K562 (cell line): ENCODE results near the gene CHCHD6. TPM values are rescaled to one million over a fixed set of nuclear protein-coding genes. Genes with fewer than 3 reads are reported as not detected.

Experiments used
- BCOR ChIP-seq: fragments of 450-650 bp; IDR thresholded peaks from 2 replicates; pipeline ENCODE4 v1.6.1; 2016
- BMI1 ChIP-seq: fragments of 150-350 bp; IDR thresholded peaks from 2 replicates; pipeline ENCODE4 v1.6.1; 2014; ENCODE audit warnings: low read length
- CEBPB ChIP-seq: fragments of 450-650 bp; IDR thresholded peaks from 2 replicates; pipeline ENCODE4 v1.6.1; 2016; ENCODE audit warnings: missing genetic modification characterization, missing compliant biosample characterization
- DACH1 ChIP-seq: fragments of 450-650 bp; IDR thresholded peaks from 2 replicates; pipeline ENCODE4 v1.6.1; 2018; ENCODE audit not compliant: partially characterized antibody
- ELK1 ChIP-seq: sonication (generic); formaldehyde crosslinking; IDR thresholded peaks from 2 replicates; pipeline ENCODE4 v1.8.1; 2022; ENCODE audit warnings: missing genetic modification reagents
- EP400 ChIP-seq: fragments of 450-650 bp; IDR thresholded peaks from 2 replicates; pipeline ENCODE4 v1.6.1; 2017; ENCODE audit warnings: antibody characterized with exemption, mild to moderate bottlenecking, moderate library complexity
- FOXP1 ChIP-seq: sonication (generic); formaldehyde crosslinking; IDR thresholded peaks from 2 replicates; pipeline ENCODE4 v1.8.0; 2022; ENCODE audit warnings: mild to moderate bottlenecking, missing genetic modification reagents
- HMGN3 ChIP-seq: IDR thresholded peaks from 2 replicates; pipeline ENCODE4 v1.6.1; 2011; ENCODE audit warnings: borderline replicate concordance, low read depth, mild to moderate bottlenecking, mixed read lengths, low read length; ENCODE audit not compliant: insufficient read length; ENCODE audit errors: extremely low read depth
- HSF4 ChIP-seq: fragments of 250-450 bp; sonication (Bioruptor Pico); IDR thresholded peaks from 2 replicates; pipeline ENCODE4 v2.1.2; 2022; ENCODE audit warnings: mild to moderate bottlenecking, moderate library complexity, borderline replicate concordance
- MED1 ChIP-seq: sonication (generic); formaldehyde crosslinking; IDR thresholded peaks from 2 replicates; pipeline ENCODE4 v1.8.1; 2023; ENCODE audit warnings: missing genetic modification reagents, borderline replicate concordance
- MEF2A ChIP-seq: IDR thresholded peaks from 2 replicates; pipeline ENCODE4 v1.6.1; 2011; ENCODE audit warnings: low read depth, mild to moderate bottlenecking, low read length, moderate library complexity; ENCODE audit not compliant: control insufficient read depth
- RAD21 ChIP-seq, 2 experiments: fragments of 250-450 bp in 1 of 2; fragments of 450-650 bp in 1 of 2; sonication (Bioruptor Pico) in 1 of 2; formaldehyde crosslinking in 1 of 2; IDR thresholded peaks in 1 of 2; conservative IDR thresholded peaks in 1 of 2; 2 replicates each; pipeline versions ENCODE4 v1.4.0 to v1.8.0; 2020 to 2022; ENCODE audit warnings: mild to moderate bottlenecking in 2 of 2, moderate library complexity in 1 of 2
- SAP30 ChIP-seq: fragments of 200-600 bp; sonication (generic); IDR thresholded peaks from 2 replicates; pipeline ENCODE4 v1.6.1; 2012; ENCODE audit warnings: borderline replicate concordance, low read depth, mild to moderate bottlenecking, moderate library complexity, low read length, control low read depth, inconsistent platforms; ENCODE audit not compliant: insufficient read depth, poor library complexity, severe bottlenecking
- SIRT6 ChIP-seq: IDR thresholded peaks from one replicate; pipeline ENCODE4 v1.6.1; 2012; ENCODE audit warnings: low read depth, mild to moderate bottlenecking, control low read depth, inconsistent platforms, low read length, moderate library complexity
- SMAD2 ChIP-seq: fragments of 150-350 bp; IDR thresholded peaks from 2 replicates; pipeline ENCODE4 v1.6.1; 2014; ENCODE audit warnings: low read depth, mild to moderate bottlenecking, low read length
- YY1 ChIP-seq, 3 experiments: IDR thresholded peaks; 2 replicates each; pipeline ENCODE4 v1.6.1; 2011; ENCODE audit warnings: low read length in 2 of 3, mild to moderate bottlenecking in 2 of 3, moderate library complexity in 2 of 3, borderline replicate concordance in 1 of 3, control low read depth in 1 of 3, low read depth in 1 of 3; ENCODE audit not compliant: insufficient read depth in 3 of 3, insufficient replicate concordance in 2 of 3, control insufficient read depth in 1 of 3, insufficient read length in 1 of 3; ENCODE audit errors: extremely low read depth in 1 of 3
- ZBTB11 ChIP-seq, 3 experiments: fragments of 200-800 bp in 1 of 3; fragments of 250-450 bp in 1 of 3; fragments of 450-650 bp in 1 of 3; sonication (Bioruptor Pico) in 1 of 3; sonication (Bioruptor generic) in 1 of 3; formaldehyde crosslinking in 1 of 3; IDR thresholded peaks; 2 replicates each; pipeline versions ENCODE4 v1.6.1 to v1.8.0; 2016 to 2022; ENCODE audit warnings: mild to moderate bottlenecking in 2 of 3, missing genetic modification characterization in 2 of 3, missing compliant biosample characterization in 1 of 3, moderate library complexity in 1 of 3
- ZNF121 ChIP-seq: sonication (generic); formaldehyde crosslinking; conservative IDR thresholded peaks from 2 replicates; pipeline ENCODE4 v1.8.0; 2022; ENCODE audit warnings: missing genetic modification reagents
- ZNF507 ChIP-seq: conservative IDR thresholded peaks from 2 replicates; pipeline ENCODE4 v1.6.1; 2017; ENCODE audit warnings: missing genetic modification characterization, missing compliant biosample characterization
- ZNF57 ChIP-seq: fragments of 450-650 bp; formaldehyde crosslinking; IDR thresholded peaks from 2 replicates; pipeline ENCODE4 v1.4.0; 2020; ENCODE audit warnings: mild to moderate bottlenecking, moderate library complexity
- ZNF584 ChIP-seq: fragments of 200-800 bp; sonication (Bioruptor generic); IDR thresholded peaks from 2 replicates; pipeline ENCODE4 v1.6.1; 2016; ENCODE audit warnings: low read depth, mild to moderate bottlenecking, missing genetic modification characterization, missing compliant biosample characterization
- polyA plus RNA-seq, 8 experiments: library from polyadenylated mRNA; depleted of rRNA in 4 of 8; stranded (reverse) in 5 of 8; unstranded in 3 of 8; fragments of >200 nt; fragmentation: Nextera tagmentation in 2 of 8; fragmentation: Illumina TruSeq in 1 of 8; extraction: Ambion mirVana in 2 of 8; extraction: Trizol in 1 of 8; gene quantifications; 2 replicates each; pipeline versions ENCODE4 v1.2.1 to v1.2.3, GENCODE V29; 2011 to 2014; ENCODE audit warnings: inconsistent platforms in 1 of 8, missing spikeins in 1 of 8
- total RNA-seq, 7 experiments: library from RNA; depleted of rRNA in 6 of 7; stranded (reverse); fragments of >200 nt in 6 of 7; fragmentation: Illumina TruSeq in 2 of 7; extraction: Trizol in 2 of 7; gene quantifications; 2 replicates each; pipeline versions ENCODE4 v1.2.1 to v1.2.3, GENCODE V29; 2011 to 2021; ENCODE audit warnings: low replicate concordance in 1 of 7
- TF ChIP-seq, protein P1 (sequence below): sonication (generic); formaldehyde crosslinking; IDR thresholded peaks from 2 replicates; pipeline ENCODE4 v1.8.0; 2023; ENCODE audit warnings: mild to moderate bottlenecking, missing genetic modification reagents

Gene CHCHD6
- total and polyA plus RNA-seq, 9 of the 15 experiments (the other 6 are each of a cell fraction or from before 2014, with no cell fraction given) = 4.6 to 18.6 (median 10.9) TPM

DNA sequence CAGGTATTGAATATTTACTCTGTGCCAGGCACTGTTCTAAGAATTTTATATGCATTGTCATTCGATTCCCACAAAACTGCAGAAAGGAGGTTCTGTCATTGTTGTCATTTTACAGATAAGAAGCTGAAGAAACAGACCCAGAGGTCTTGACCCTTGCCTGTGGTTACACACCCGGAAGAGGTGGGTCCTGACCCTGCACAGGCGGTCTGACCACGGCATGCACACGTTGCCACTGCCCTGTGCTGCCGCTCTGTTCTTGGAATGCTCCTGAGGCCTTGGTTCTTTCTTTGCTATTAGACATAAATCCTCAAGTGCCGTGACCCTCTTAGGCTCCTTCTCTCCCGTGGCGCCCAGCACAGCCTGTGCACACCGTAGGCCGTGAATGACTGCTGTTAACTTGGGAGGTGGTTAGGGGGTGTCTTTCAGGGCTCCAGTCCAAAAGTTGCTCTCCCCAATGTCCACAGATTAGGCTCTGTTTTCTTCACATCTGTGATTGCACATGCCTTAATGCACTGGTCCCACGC is 204.8 kb downstream of the CHCHD6 start (continued):
- TF ChIP-seq, protein P1, sequence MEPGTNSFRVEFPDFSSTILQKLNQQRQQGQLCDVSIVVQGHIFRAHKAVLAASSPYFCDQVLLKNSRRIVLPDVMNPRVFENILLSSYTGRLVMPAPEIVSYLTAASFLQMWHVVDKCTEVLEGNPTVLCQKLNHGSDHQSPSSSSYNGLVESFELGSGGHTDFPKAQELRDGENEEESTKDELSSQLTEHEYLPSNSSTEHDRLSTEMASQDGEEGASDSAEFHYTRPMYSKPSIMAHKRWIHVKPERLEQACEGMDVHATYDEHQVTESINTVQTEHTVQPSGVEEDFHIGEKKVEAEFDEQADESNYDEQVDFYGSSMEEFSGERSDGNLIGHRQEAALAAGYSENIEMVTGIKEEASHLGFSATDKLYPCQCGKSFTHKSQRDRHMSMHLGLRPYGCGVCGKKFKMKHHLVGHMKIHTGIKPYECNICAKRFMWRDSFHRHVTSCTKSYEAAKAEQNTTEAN (CRISPR knock-in tag) = no peak
- TF ChIP-seq RAD21 (CRISPR knock-in tag; conservative IDR thresholded peaks at IDR 0.05 in 1 of 2, IDR thresholded peaks at IDR 0.05 in 1 of 2) (no peak), ZBTB11 (CRISPR knock-in tag; IDR thresholded peaks at IDR 0.05) (peak in 1 of 3 experiments; percentile 55; a peak in 1 of 6 replicates), ZNF57 (no peak), EP400 (peak; percentile 64), SAP30 (no peak), ZNF584 (CRISPR knock-in tag) (peak; percentile 65; the same call in 1 of the 2 replicates), SIRT6 (no peak), YY1 (IDR thresholded peaks at IDR 0.05; ENCODE audit: borderline replicate concordance in 1 of 3, control insufficient read depth in 1 of 3, extremely low read depth in 1 of 3, insufficient read depth in 3 of 3, insufficient read length in 1 of 3, insufficient replicate concordance in 2 of 3, low read depth in 1 of 3, low read length in 2 of 3) (no peak), BCOR (no peak), SMAD2 (no peak), FOXP1 (CRISPR knock-in tag) (peak; percentile 70; the same call in 1 of the 2 replicates), ZNF121 (CRISPR knock-in tag) (no peak), CEBPB (peak; percentile 49; the same call in 1 of the 2 replicates), HSF4 (no peak), MEF2A (no peak), ELK1 (CRISPR knock-in tag) (no peak), BMI1 (no peak), ZNF507 (no peak), DACH1 (peak; percentile 27), MED1 (no peak), HMGN3 (no peak)
